ENCODE data around the gene RPS6KA5. TPM values are rescaled to one million over a fixed set of nuclear protein-coding genes. Genes with fewer than 3 reads are reported as not detected.
"Not testable (repeated sequence)": the region's sequence is repeated elsewhere in the genome, so short reads cannot be mapped to it uniquely, and the experiment has no call there.

The RPS6KA5 gene
- total RNA-seq, 2 experiments from 2014 or later: 28.0 to 29.8 TPM

- H3K9me3 ChIP-seq (ENCODE audit: control insufficient read depth in 1 of 2, insufficient read depth in 1 of 2, low read length in 2 of 2): no peaks in the 10 kb centered on the region
- H3K36me3 Mint-ChIP-seq (ENCODE audit: low read depth): peaks cover 3% of the 10 kb centered on the region
- ChIA-PET CTCF (no interaction called here), POLR2A (no interaction called here)
- no peaks in the 10 kb centered on the region for H3K36me3 ChIP-seq (ENCODE audit: insufficient read depth, low read length)
- H3K27ac Mint-ChIP-seq: no peak overlapping the region
- H3K27me3 ChIP-seq (ENCODE audit: control insufficient read depth in 1 of 2, insufficient read depth in 2 of 2, low read length in 2 of 2): no peaks in the 10 kb centered on the region
- no peak overlapping the region for H3K27ac ChIP-seq (ENCODE audit: low read depth in 1 of 2, low read length in 2 of 2)
- no peaks in the 10 kb centered on the region for H3K4me1 ChIP-seq (ENCODE audit: insufficient read depth, low read length)
- peaks cover 6% of the 10 kb centered on the region for H3K4me1 Mint-ChIP-seq (ENCODE audit: low read depth)
- H3K4me3 Mint-ChIP-seq: no peak overlapping the region
- peak in 2 of 14 experiments; percentile 12 to 25 for DNase-seq
- H3K4me3 ChIP-seq (ENCODE audit: low read length): no peak overlapping the region
- H3K9me3 Mint-ChIP-seq: no peaks in the 10 kb centered on the region
- H3K27me3 Mint-ChIP-seq: no peaks in the 10 kb centered on the region
- peak; percentile 56 for ATAC-seq (ENCODE audit: poor library complexity)
- no peak for TF ChIP-seq CTCF (IDR thresholded peaks at IDR 0.05)
- intact Hi-C loops (cut with DNase I, micrococcal nuclease): no loop called here
Observed at GRCh38 chr14:90842726-90843125, 217.7 kb downstream of the RPS6KA5 start.

GRCh38 chr14:90840667-90841066, 219.8 kb downstream of the RPS6KA5 start:
- H3K9me3 ChIP-seq (ENCODE audit: control insufficient read depth in 1 of 2, insufficient read depth in 1 of 2, low read length in 2 of 2); CTCF ChIA-PET; ATAC-seq (ENCODE audit: poor library complexity); H3K36me3 Mint-ChIP-seq (ENCODE audit: low read depth); H3K27ac ChIP-seq (ENCODE audit: low read depth in 1 of 2, low read length in 2 of 2); intact Hi-C loops (cut with DNase I, micrococcal nuclease); H3K9me3 Mint-ChIP-seq; H3K4me3 ChIP-seq (ENCODE audit: low read length); H3K27me3 Mint-ChIP-seq; H3K27me3 ChIP-seq (ENCODE audit: control insufficient read depth in 1 of 2, insufficient read depth in 2 of 2, low read length in 2 of 2); H3K4me3 Mint-ChIP-seq; DNase-seq; H3K27ac Mint-ChIP-seq; H3K36me3 ChIP-seq (ENCODE audit: insufficient read depth, low read length); POLR2A ChIA-PET: not testable (repeated sequence)
- peaks cover 19% of the 10 kb centered on the region for H3K4me1 Mint-ChIP-seq (ENCODE audit: low read depth)
- peaks cover 14% of the 10 kb centered on the region for H3K4me1 ChIP-seq (ENCODE audit: insufficient read depth, low read length)

- no peaks in the 10 kb centered on the region for H3K9me3 Mint-ChIP-seq
- H3K27ac Mint-ChIP-seq: no peak overlapping the region
- no peak for ATAC-seq (ENCODE audit: poor library complexity)
- Histone ChIP-seq H3K9me3 (ENCODE audit: control insufficient read depth in 1 of 2, insufficient read depth in 1 of 2, low read length in 2 of 2) (no peaks in the 10 kb centered on the region), H3K4me1 (ENCODE audit: insufficient read depth, low read length) (peaks cover 14% of the 10 kb centered on the region), H3K27ac (ENCODE audit: low read depth in 1 of 2, low read length in 2 of 2) (no peak overlapping the region), H3K4me3 (ENCODE audit: low read length) (no peak overlapping the region), H3K27me3 (ENCODE audit: control insufficient read depth in 1 of 2, insufficient read depth in 2 of 2, low read length in 2 of 2) (no peaks in the 10 kb centered on the region), H3K36me3 (ENCODE audit: insufficient read depth, low read length) (no peaks in the 10 kb centered on the region)
- CTCF ChIA-PET: no interaction called here
- POLR2A ChIA-PET: no interaction called here
- H3K4me1 Mint-ChIP-seq (ENCODE audit: low read depth): peaks cover 22% of the 10 kb centered on the region
- H3K4me3 Mint-ChIP-seq: no peak overlapping the region
- DNase-seq: no peak
- no peaks in the 10 kb centered on the region for H3K36me3 Mint-ChIP-seq (ENCODE audit: low read depth)
- intact Hi-C loops (cut with DNase I, micrococcal nuclease): no loop called here
- TF ChIP-seq CTCF (IDR thresholded peaks at IDR 0.05): no peak
- H3K27me3 Mint-ChIP-seq: no peaks in the 10 kb centered on the region
Observed at GRCh38 chr14:90839889-90840266, 220.6 kb downstream of the RPS6KA5 start.

GRCh38 chr14:90839024-90839888, 221.2 kb downstream of the RPS6KA5 start:
- no peak overlapping the region for H3K27ac Mint-ChIP-seq
- H3K27me3 Mint-ChIP-seq: no peaks in the 10 kb centered on the region
- no peak overlapping the region for H3K4me3 Mint-ChIP-seq
- Histone ChIP-seq H3K27ac (ENCODE audit: low read depth in 1 of 2, low read length in 2 of 2) (no peak overlapping the region), H3K4me1 (ENCODE audit: insufficient read depth, low read length) (peaks cover 14% of the 10 kb centered on the region), H3K9me3 (ENCODE audit: control insufficient read depth in 1 of 2, insufficient read depth in 1 of 2, low read length in 2 of 2) (no peaks in the 10 kb centered on the region), H3K4me3 (ENCODE audit: low read length) (no peak overlapping the region), H3K27me3 (ENCODE audit: control insufficient read depth in 1 of 2, insufficient read depth in 2 of 2, low read length in 2 of 2) (no peaks in the 10 kb centered on the region), H3K36me3 (ENCODE audit: insufficient read depth, low read length) (no peaks in the 10 kb centered on the region)
- no peaks in the 10 kb centered on the region for H3K36me3 Mint-ChIP-seq (ENCODE audit: low read depth)
- no peak for ATAC-seq (ENCODE audit: poor library complexity)
- intact Hi-C loops (cut with DNase I, micrococcal nuclease): no loop called here
- ChIA-PET POLR2A (no interaction called here), CTCF (no interaction called here)
- no peak for TF ChIP-seq CTCF (IDR thresholded peaks at IDR 0.05)
- peaks cover 22% of the 10 kb centered on the region for H3K4me1 Mint-ChIP-seq (ENCODE audit: low read depth)
- H3K9me3 Mint-ChIP-seq: no peaks in the 10 kb centered on the region
- no peak for DNase-seq

GRCh38 chr14:90838531-90838930, 221.9 kb downstream of the RPS6KA5 start:
- H3K36me3 ChIP-seq (ENCODE audit: insufficient read depth, low read length); H3K27me3 Mint-ChIP-seq; H3K27ac ChIP-seq (ENCODE audit: low read depth in 1 of 2, low read length in 2 of 2); DNase-seq; H3K27ac Mint-ChIP-seq; intact Hi-C loops (cut with DNase I, micrococcal nuclease); H3K4me3 Mint-ChIP-seq; POLR2A ChIA-PET; H3K36me3 Mint-ChIP-seq (ENCODE audit: low read depth); ATAC-seq (ENCODE audit: poor library complexity); H3K4me3 ChIP-seq (ENCODE audit: low read length); CTCF ChIA-PET; H3K27me3 ChIP-seq (ENCODE audit: control insufficient read depth in 1 of 2, insufficient read depth in 2 of 2, low read length in 2 of 2); H3K9me3 ChIP-seq (ENCODE audit: control insufficient read depth in 1 of 2, insufficient read depth in 1 of 2, low read length in 2 of 2); H3K9me3 Mint-ChIP-seq: not testable (repeated sequence)
- peaks cover 14% of the 10 kb centered on the region for H3K4me1 ChIP-seq (ENCODE audit: insufficient read depth, low read length)
- H3K4me1 Mint-ChIP-seq (ENCODE audit: low read depth): peaks cover 22% of the 10 kb centered on the region
